HFFc6 (cell line): ENCODE data around the gene MAP1A. TPM values are rescaled to one million over a fixed set of nuclear protein-coding genes. Genes with fewer than 3 reads are reported as not detected.

ENCODE experiments used
- DNase-seq: peaks from one replicate; pipeline ENCODE4 v3.0.0-alpha.2; 2018
- H3K27ac Mint-ChIP-seq: 2 replicates; pipeline ENCODE4 v1.8.0; 2020; ENCODE audit warnings: mild to moderate bottlenecking, mixed read lengths
- H3K27me3 Mint-ChIP-seq: 2 replicates; pipeline ENCODE4 v1.8.0; 2021; ENCODE audit warnings: mild to moderate bottlenecking, moderate library complexity, mixed read lengths; ENCODE audit not compliant: insufficient read depth
- H3K36me3 Mint-ChIP-seq: 2 replicates; pipeline ENCODE4 v1.8.0; 2021; ENCODE audit warnings: low read depth, mixed read lengths
- H3K4me1 Mint-ChIP-seq: 2 replicates; pipeline ENCODE4 v1.8.0; 2020; ENCODE audit warnings: low read depth, mixed read lengths
- H3K4me3 Mint-ChIP-seq: 2 replicates; pipeline ENCODE4 v1.8.0; 2020; ENCODE audit warnings: mild to moderate bottlenecking, moderate library complexity, mixed read lengths
- H3K9me3 Mint-ChIP-seq: 2 replicates; pipeline ENCODE4 v1.8.0; 2020; ENCODE audit warnings: mild to moderate bottlenecking, mixed read lengths
- long read RNA-seq: library from polyadenylated mRNA; unstranded; transcript quantifications from one replicate; pipeline ENCODE4 v2.0.0, GENCODE V29; 2019
- total RNA-seq, 6 experiments: library from RNA; stranded (reverse); fragmentation: NEBNext Ultra II Directional; extraction: Animal tissue kit (Norgen Biotek cat#: 25700); gene quantifications; 2 replicates in 1 of 6; 3 replicates in 5 of 6; pipeline ENCODE4 v1.2.3, GENCODE V29; 2021
- TF ChIP-seq, protein P1 (sequence below): fragments of 200-600 bp; sonication (generic); IDR thresholded peaks from 2 replicates; pipeline ENCODE4 v1.5.0; 2021; ENCODE audit warnings: antibody characterized with exemption, mild to moderate bottlenecking

MAP1A gene
- 100 to 1,000 TPM; 136 to 174 (median 169) TPM for total RNA-seq
- long read RNA-seq, partial matches to known transcripts, result 304 of 320 reads
- long read RNA-seq, other reads (novel, unspliced or antisense), result 16 of 320 reads

DNA sequence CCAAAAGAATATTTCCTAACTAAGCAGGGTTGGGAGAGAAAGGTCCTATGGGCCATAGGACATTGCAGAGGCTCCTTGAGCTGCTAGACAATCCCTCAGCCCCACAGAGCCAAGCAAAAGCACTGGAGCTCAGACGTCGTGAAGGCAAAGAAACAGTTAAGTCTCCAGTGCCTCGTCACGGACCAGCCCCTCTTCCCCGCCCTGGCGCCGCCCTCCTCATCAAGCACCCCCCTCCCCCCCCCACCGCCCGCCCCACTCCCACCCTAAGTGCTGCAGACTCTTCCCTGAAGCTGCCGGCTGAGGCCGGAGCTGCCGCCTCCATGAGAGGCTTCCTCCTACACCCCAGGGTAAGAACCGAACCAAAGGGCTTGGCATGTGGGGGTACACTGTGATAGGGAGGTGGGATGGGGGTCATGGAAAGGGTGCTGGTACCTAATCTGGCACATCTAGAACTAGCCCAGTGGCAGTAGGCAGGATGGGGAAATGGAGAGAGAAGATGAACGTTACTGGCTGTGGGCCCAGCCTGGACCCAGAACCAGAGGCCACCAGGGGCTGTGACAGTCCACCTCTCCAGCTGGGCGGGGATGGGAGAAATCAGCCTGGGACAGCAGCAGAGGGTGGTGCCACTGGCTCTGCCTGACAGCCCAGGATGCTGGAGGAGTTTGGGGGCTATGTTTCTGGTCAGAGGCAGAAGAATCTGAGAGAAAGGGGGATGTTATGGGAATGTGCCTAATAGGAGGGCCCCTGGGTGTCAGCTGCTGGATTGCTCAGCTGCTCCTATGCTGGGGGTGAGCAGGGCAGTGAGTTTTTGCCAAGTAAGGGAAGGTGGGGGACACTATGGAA lies at the start of gene MAP1A:
TSS of gene MAP1A (plus strand) at position 255 of the 843 bp plus-strand sequence. CDS start 3,866 bp downstream, outside the sequence.
- DNase-seq, result peak; percentile 55
- peak within 1 kb of the TSS; percentile 90 for H3K27ac Mint-ChIP-seq
- peak within 1 kb of the TSS; percentile 99 for H3K4me3 Mint-ChIP-seq
- H3K9me3 Mint-ChIP-seq, result no peaks in the 10 kb centered on the region
- TF ChIP-seq, protein P1, sequence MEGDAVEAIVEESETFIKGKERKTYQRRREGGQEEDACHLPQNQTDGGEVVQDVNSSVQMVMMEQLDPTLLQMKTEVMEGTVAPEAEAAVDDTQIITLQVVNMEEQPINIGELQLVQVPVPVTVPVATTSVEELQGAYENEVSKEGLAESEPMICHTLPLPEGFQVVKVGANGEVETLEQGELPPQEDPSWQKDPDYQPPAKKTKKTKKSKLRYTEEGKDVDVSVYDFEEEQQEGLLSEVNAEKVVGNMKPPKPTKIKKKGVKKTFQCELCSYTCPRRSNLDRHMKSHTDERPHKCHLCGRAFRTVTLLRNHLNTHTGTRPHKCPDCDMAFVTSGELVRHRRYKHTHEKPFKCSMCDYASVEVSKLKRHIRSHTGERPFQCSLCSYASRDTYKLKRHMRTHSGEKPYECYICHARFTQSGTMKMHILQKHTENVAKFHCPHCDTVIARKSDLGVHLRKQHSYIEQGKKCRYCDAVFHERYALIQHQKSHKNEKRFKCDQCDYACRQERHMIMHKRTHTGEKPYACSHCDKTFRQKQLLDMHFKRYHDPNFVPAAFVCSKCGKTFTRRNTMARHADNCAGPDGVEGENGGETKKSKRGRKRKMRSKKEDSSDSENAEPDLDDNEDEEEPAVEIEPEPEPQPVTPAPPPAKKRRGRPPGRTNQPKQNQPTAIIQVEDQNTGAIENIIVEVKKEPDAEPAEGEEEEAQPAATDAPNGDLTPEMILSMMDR, result no peak
- peaks cover 22% of the 10 kb centered on the region for H3K36me3 Mint-ChIP-seq
- peaks cover 62% of the 10 kb centered on the region for H3K4me1 Mint-ChIP-seq
- H3K27me3 Mint-ChIP-seq, result peaks cover 2% of the 10 kb centered on the region

DNA sequence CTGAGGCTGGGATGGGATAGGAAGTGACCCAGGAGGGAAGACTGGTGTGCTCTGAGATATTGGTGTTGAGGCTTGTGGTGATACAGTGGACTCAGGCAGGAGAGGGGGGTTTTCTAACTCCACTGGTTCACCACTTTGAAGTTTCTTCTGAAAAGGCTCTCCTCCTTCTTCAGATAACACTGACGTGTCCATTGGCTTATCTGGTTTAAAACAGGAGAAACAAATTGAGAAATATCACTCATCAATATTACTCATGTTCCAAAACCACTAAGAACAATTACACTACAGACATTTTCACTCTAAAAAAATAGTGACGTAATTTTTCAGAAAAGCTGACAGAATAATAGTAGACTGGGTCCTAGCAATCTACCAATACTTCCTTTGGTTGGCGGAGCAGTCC lies 47.5 kb upstream of the MAP1A start:
- DNase-seq, result no peak
- H3K9me3 Mint-ChIP-seq, result no peaks in the 10 kb centered on the region
- H3K4me3 Mint-ChIP-seq, result no peak overlapping the region
- H3K27ac Mint-ChIP-seq, result peak overlapping the region; percentile 53; the same call in 1 of the 2 replicates
- TF ChIP-seq, protein P1, result no peak
- H3K4me1 Mint-ChIP-seq, result peaks cover 42% of the 10 kb centered on the region
- peaks cover 40% of the 10 kb centered on the region for H3K36me3 Mint-ChIP-seq
- H3K27me3 Mint-ChIP-seq, result no peaks in the 10 kb centered on the region

DNA sequence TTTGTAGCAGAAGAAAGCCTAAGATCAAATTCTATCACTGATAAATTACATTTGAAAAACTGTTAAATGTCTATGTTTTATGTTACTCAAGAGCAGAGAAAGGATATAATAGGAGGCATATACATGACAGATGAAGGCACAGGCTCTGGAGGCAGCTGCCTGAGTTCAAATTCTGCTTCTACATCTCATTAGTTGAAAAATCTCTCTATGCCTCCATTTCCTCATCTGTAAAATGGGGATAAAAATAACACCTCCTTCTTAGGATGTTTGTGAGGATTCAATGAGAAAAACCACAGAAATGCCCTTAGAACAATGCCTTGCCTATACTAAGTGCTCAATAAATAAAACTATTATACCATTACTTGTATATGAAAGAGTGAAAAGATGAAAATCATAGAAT lies 45.4 kb upstream of the MAP1A start:
- H3K27ac Mint-ChIP-seq, result no peak overlapping the region
- TF ChIP-seq, protein P1, result no peak
- H3K27me3 Mint-ChIP-seq, result no peaks in the 10 kb centered on the region
- H3K4me3 Mint-ChIP-seq, result no peak overlapping the region
- H3K36me3 Mint-ChIP-seq, result peaks cover 45% of the 10 kb centered on the region
- H3K4me1 Mint-ChIP-seq, result peaks cover 21% of the 10 kb centered on the region
- DNase-seq, result no peak
- no peaks in the 10 kb centered on the region for H3K9me3 Mint-ChIP-seq

DNA sequence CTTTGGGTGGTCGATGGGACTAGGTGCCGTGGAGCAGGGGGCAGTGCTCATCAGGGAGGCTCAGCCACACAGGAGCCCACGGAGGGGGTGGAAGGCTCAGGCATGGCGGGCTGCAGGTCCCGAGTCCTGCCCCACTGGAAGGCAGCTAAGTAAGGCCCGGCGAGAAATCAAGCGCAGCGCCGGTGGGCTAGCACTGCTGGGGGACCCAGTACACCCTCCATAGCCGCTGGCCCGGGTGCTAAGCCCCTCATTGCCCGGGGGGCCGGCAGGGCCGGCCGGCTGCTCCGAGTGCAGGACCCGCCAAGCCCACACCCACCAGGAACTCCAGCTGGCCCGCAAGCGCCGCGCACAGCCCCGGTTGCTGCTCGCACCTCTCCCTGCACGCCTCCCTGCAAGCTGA lies 43.5 kb upstream of the MAP1A start:
- H3K4me3 Mint-ChIP-seq, result no peak overlapping the region
- no peak overlapping the region for H3K27ac Mint-ChIP-seq
- H3K27me3 Mint-ChIP-seq, result no peaks in the 10 kb centered on the region
- no peaks in the 10 kb centered on the region for H3K9me3 Mint-ChIP-seq
- no peak for DNase-seq
- TF ChIP-seq, protein P1, result no peak
- peaks cover 15% of the 10 kb centered on the region for H3K4me1 Mint-ChIP-seq
- peaks cover 56% of the 10 kb centered on the region for H3K36me3 Mint-ChIP-seq

DNA sequence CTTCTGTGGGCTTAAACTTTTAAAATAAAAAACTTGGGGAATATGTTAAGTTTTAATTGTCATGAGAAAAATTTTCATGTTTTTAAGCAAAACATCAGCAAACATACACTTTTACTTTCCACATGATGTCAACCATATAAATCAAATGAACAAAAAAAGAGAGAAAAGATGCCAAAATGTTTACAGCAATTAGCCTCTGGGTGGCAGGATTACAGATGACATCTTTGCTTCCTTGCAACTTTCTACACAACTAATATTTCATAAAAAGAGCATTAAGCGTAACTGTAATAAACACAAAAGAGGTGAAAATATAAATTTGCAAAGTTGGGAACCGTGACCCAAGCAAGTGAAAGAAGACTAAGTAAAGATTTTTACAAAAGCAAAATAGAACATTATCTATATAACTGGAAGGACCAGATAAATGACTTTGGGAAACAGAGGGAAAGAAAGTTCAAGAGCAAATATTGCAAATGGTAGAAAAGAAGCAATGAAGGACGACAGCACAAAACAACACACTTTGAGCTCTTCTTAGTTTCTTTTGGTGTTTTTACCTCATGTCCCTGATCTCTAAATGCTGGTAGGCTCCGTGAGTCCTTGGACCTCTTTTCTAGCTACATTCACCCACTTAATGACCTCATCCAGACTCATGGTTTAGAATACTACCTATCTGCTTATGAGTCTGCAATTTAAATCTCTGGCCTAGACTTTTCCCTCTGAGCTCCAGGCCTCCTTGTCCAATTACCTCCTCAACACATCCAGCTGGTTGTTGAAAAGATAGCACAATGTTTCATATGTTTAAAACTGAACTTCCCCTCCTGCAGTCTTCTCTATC lies 33.9 kb upstream of the MAP1A start:
- peak overlapping the region; percentile 37; the same call in 1 of the 2 replicates for H3K27ac Mint-ChIP-seq

More for the DNA sequence above, 33.9 kb upstream of the MAP1A start:
- peak; percentile 11 for DNase-seq
- H3K9me3 Mint-ChIP-seq, result no peaks in the 10 kb centered on the region
- peaks cover 22% of the 10 kb centered on the region for H3K4me1 Mint-ChIP-seq
- peaks cover 18% of the 10 kb centered on the region for H3K36me3 Mint-ChIP-seq
- no peak overlapping the region for H3K4me3 Mint-ChIP-seq
- TF ChIP-seq, protein P1, result peak; percentile 68
- no peaks in the 10 kb centered on the region for H3K27me3 Mint-ChIP-seq
